Measurements from ENCODE around the gene VWA3B.

VWA3B gene

DNA sequence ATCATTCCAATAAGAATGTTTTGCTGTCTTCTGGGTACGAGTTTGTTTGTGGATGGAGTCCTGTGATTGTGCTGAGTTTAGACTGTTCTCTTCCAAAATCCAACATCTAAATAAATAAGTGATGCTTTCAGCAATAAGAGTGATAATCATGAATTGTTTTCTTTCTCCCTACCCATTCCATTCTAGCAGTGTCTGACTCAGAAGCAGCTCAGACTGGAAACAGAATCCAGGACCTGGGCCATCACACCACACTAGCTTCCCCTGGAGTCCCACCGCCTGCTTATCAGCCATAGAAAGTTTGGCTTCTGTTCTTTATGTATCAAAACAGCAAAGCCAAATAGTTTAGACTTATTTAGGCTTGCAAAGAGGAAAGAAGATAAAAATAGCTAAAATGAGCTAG, 182.9 kb downstream of the VWA3B start:
- Histone ChIP-seq H3K27me3 (ENCODE audit: insufficient read depth, low read length, poor library complexity) (no peaks in the 10 kb centered on the region), H3K79me2 (ENCODE audit: control insufficient read depth, insufficient read depth, low read length) (no peaks in the 10 kb centered on the region), H3K56ac (ENCODE audit: low read length) (no peak overlapping the region), H2BK120ac (ENCODE audit: low read depth, low read length) (no peak overlapping the region), H2BK15ac (replicated peaks; ENCODE audit: low read depth) (peak overlapping the region; percentile 85), H3K4ac (ENCODE audit: low read depth, low read length) (no peak overlapping the region), H3K4me1 (ENCODE audit: control insufficient read depth, low read depth, low read length) (no peaks in the 10 kb centered on the region), H3K23ac (ENCODE audit: low read length) (no peak overlapping the region), H4K8ac (ENCODE audit: low read depth, low read length) (no peak overlapping the region), H3K4me3 (ENCODE audit: low read length) (no peak overlapping the region), H4K5ac (ENCODE audit: low read length) (no peak overlapping the region), H3K27ac (ENCODE audit: low read depth, low read length) (no peak overlapping the region), H2BK5ac (ENCODE audit: low read length) (no peak overlapping the region), H3K18ac (ENCODE audit: low read length) (peak overlapping the region; percentile 69), H3K4me2 (ENCODE audit: low read length) (no peak overlapping the region), H2AK5ac (ENCODE audit: low read length) (no peak overlapping the region), H3K79me1 (ENCODE audit: low read length) (no peaks in the 10 kb centered on the region), H3K9ac (ENCODE audit: low read length) (no peak overlapping the region), H3K36me3 (ENCODE audit: control insufficient read depth, insufficient read depth, low read length) (no peaks in the 10 kb centered on the region)
- no CpG with 5 or more reads among the region's 2 CpGs for WGBS (ENCODE audit: extremely low coverage, insufficient coverage, low lambda C conversion rate)
- peak; percentile 15 for DNase-seq

DNA sequence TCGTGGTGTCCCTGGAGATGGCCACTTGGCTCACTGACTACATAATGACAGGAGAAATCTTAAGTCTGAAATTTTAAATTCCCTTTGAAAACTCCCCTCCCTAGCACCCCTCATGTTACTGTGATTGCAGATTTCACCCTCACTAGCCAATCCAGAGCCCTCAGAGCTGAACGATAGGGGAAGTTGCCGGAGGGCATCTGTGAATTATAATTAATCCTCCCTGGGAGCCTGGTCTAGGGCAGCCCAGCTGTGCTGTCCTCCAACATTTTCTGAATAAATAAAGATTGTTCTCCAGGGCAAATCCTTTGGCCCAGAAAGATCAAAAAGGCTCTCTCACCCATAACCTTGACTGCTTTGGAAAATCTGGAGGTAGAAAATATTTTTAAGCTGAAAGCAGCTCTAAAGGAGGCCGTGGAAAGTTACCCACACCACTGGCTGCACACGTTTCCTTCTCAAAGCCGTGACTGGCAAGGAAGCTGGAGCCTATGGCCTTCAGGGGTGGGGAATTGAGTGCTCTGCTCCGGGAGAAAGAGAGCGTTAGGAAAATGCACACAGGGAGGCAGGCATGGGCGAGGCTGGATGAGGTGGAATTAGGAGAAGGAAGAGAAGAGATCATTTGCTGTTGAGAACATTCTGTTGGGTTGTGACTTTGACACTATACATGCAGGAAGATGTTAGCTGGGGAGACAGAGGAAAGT, 190.3 kb downstream of the VWA3B start:
- no peaks in the 10 kb centered on the region for H3K27me3 ChIP-seq (ENCODE audit: insufficient read depth, low read length, poor library complexity)
- no peak overlapping the region for H4K8ac ChIP-seq (ENCODE audit: low read depth, low read length)
- no peak overlapping the region for H2BK120ac ChIP-seq (ENCODE audit: low read depth, low read length)
- no peak overlapping the region for H3K23ac ChIP-seq (ENCODE audit: low read length)
- H3K56ac ChIP-seq (ENCODE audit: low read length), result no peak overlapping the region
- no peak overlapping the region for H3K9ac ChIP-seq (ENCODE audit: low read length)
- DNase-seq, result no peak
- H2BK15ac ChIP-seq (replicated peaks; ENCODE audit: low read depth), result no peak overlapping the region
- no peak overlapping the region for H3K4ac ChIP-seq (ENCODE audit: low read depth, low read length)
- no peak overlapping the region for H4K5ac ChIP-seq (ENCODE audit: low read length)
- H2AK5ac ChIP-seq (ENCODE audit: low read length), result no peak overlapping the region
- H3K36me3 ChIP-seq (ENCODE audit: control insufficient read depth, insufficient read depth, low read length), result no peaks in the 10 kb centered on the region
- no peak overlapping the region for H3K4me3 ChIP-seq (ENCODE audit: low read length)
- H3K79me1 ChIP-seq (ENCODE audit: low read length), result no peaks in the 10 kb centered on the region
- H2BK5ac ChIP-seq (ENCODE audit: low read length), result no peak overlapping the region
- H3K4me1 ChIP-seq (ENCODE audit: control insufficient read depth, low read depth, low read length), result peaks cover 5% of the 10 kb centered on the region
- H3K79me2 ChIP-seq (ENCODE audit: control insufficient read depth, insufficient read depth, low read length), result no peaks in the 10 kb centered on the region
- no peak overlapping the region for H3K18ac ChIP-seq (ENCODE audit: low read length)
- WGBS (ENCODE audit: extremely low coverage, insufficient coverage, low lambda C conversion rate), result no CpG with 5 or more reads among the region's 9 CpGs
- H3K27ac ChIP-seq (ENCODE audit: low read depth, low read length), result no peak overlapping the region
- H3K4me2 ChIP-seq (ENCODE audit: low read length), result no peak overlapping the region

DNA sequence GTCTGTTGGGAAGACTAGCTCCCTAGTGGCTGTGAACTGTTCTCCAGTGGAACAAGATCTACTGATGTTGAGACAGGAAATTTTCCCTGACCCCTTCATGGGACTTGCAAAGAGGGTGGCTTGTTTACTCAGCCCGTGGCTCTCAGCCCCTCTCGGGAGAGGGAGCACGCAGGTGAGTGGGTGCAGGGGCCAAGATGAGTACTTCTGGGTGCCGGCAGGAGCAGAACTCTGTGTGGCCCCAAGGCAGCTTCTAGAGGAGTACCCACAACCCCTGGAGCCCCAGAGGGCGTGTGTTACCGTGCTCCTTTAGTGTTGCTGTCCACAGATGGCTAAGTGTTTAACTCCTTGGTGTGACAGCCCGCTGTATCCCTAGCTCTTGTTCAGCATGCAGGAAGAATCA, 191.1 kb downstream of the VWA3B start:
- H4K5ac ChIP-seq (ENCODE audit: low read length), result no peak overlapping the region
- H2BK5ac ChIP-seq (ENCODE audit: low read length), result no peak overlapping the region
- H3K4me3 ChIP-seq (ENCODE audit: low read length), result no peak overlapping the region
- H4K8ac ChIP-seq (ENCODE audit: low read depth, low read length), result no peak overlapping the region
- no peak overlapping the region for H3K9ac ChIP-seq (ENCODE audit: low read length)
- no peak overlapping the region for H2BK15ac ChIP-seq (replicated peaks; ENCODE audit: low read depth)
- no peak overlapping the region for H3K56ac ChIP-seq (ENCODE audit: low read length)
- no peak overlapping the region for H3K4ac ChIP-seq (ENCODE audit: low read depth, low read length)
- H3K23ac ChIP-seq (ENCODE audit: low read length), result no peak overlapping the region
- H3K18ac ChIP-seq (ENCODE audit: low read length), result no peak overlapping the region
- H3K79me1 ChIP-seq (ENCODE audit: low read length), result no peaks in the 10 kb centered on the region
- no peaks in the 10 kb centered on the region for H3K36me3 ChIP-seq (ENCODE audit: control insufficient read depth, insufficient read depth, low read length)
- no peaks in the 10 kb centered on the region for H3K27me3 ChIP-seq (ENCODE audit: insufficient read depth, low read length, poor library complexity)
- no peak overlapping the region for H2BK120ac ChIP-seq (ENCODE audit: low read depth, low read length)
- no peak for DNase-seq
- H3K4me1 ChIP-seq (ENCODE audit: control insufficient read depth, low read depth, low read length), result peaks cover 5% of the 10 kb centered on the region
- H3K79me2 ChIP-seq (ENCODE audit: control insufficient read depth, insufficient read depth, low read length), result no peaks in the 10 kb centered on the region
- H2AK5ac ChIP-seq (ENCODE audit: low read length), result no peak overlapping the region
- H3K27ac ChIP-seq (ENCODE audit: low read depth, low read length), result no peak overlapping the region
- no peak overlapping the region for H3K4me2 ChIP-seq (ENCODE audit: low read length)
- no CpG with 5 or more reads among the region's 7 CpGs for WGBS (ENCODE audit: extremely low coverage, insufficient coverage, low lambda C conversion rate)

DNA sequence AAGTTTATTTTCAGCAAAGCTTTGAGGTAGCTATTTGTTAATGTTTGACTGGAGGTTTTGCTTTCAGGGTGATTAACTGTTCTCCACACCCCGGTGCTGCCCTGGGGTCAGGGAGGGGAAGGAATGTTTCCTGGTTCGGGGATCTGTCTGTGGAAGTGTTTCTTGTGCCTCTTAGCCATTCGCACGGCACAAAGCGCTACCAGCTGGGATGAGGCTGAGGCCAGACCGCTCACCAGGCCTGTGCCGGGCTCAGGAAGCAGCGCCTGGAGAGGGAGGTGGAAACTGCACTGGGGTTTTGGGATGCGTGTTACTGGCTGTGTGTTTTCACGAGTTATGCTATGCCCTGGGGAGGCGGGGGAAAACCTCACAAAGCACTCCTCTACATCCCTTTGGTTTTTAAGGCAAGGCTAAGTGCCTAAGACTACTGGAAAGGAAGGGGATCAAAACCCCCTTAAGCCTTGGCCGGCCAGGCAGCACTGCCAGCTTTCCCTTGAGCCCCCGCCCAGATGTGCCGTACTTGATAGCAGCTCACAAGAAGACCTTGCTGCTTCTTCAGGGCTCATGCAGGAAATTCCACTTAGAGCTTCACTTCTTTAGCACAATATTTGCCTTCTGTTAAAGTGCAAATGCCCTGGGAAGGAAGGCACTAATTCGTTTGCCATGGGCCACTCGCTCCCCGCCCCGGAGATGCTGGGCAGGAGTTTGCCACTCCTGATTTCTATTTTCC, 193.6 kb downstream of the VWA3B start:
- H3K4me2 ChIP-seq (ENCODE audit: low read length), result no peak overlapping the region
- peaks cover 5% of the 10 kb centered on the region for H3K4me1 ChIP-seq (ENCODE audit: control insufficient read depth, low read depth, low read length)
- H3K79me2 ChIP-seq (ENCODE audit: control insufficient read depth, insufficient read depth, low read length), result no peaks in the 10 kb centered on the region
- no peak overlapping the region for H4K5ac ChIP-seq (ENCODE audit: low read length)
- H3K4ac ChIP-seq (ENCODE audit: low read depth, low read length), result no peak overlapping the region
- no peak overlapping the region for H4K8ac ChIP-seq (ENCODE audit: low read depth, low read length)
- peak; percentile 55 for DNase-seq
- H2BK15ac ChIP-seq (replicated peaks; ENCODE audit: low read depth), result no peak overlapping the region
- H3K36me3 ChIP-seq (ENCODE audit: control insufficient read depth, insufficient read depth, low read length), result no peaks in the 10 kb centered on the region
- H3K23ac ChIP-seq (ENCODE audit: low read length), result no peak overlapping the region
- H3K18ac ChIP-seq (ENCODE audit: low read length), result no peak overlapping the region
- peak overlapping the region; percentile 73 for H3K56ac ChIP-seq (ENCODE audit: low read length)
- no peak overlapping the region for H3K27ac ChIP-seq (ENCODE audit: low read depth, low read length)
- H3K79me1 ChIP-seq (ENCODE audit: low read length), result no peaks in the 10 kb centered on the region
- WGBS (ENCODE audit: extremely low coverage, insufficient coverage, low lambda C conversion rate), result no CpG with 5 or more reads among the region's 18 CpGs
- H3K27me3 ChIP-seq (ENCODE audit: insufficient read depth, low read length, poor library complexity), result no peaks in the 10 kb centered on the region
- H2AK5ac ChIP-seq (ENCODE audit: low read length), result no peak overlapping the region
- no peak overlapping the region for H2BK120ac ChIP-seq (ENCODE audit: low read depth, low read length)
- H3K9ac ChIP-seq (ENCODE audit: low read length), result no peak overlapping the region
- H2BK5ac ChIP-seq (ENCODE audit: low read length), result peak overlapping the region; percentile 31
- no peak overlapping the region for H3K4me3 ChIP-seq (ENCODE audit: low read length)

DNA sequence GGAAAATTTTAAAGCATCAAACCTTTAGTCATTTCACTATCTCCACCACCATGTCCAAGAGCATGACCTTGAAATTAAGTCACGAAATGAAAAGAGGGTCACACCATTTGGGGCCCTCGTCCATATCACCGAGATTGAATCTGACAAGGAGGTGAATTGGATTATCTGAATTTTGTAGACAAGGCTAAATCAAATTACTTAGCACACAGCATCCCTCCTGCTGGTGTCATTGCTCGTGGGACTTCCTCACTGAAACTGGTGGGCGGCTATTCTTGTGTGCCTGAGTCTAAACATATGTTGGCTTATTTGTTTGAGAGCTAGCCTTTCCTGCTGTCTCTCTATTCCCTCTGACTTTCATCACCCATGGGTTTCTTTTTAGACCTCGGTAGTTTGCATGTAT, 194.6 kb downstream of the VWA3B start:
- Histone ChIP-seq H3K4ac (ENCODE audit: low read depth, low read length) (no peak overlapping the region), H2BK5ac (ENCODE audit: low read length) (no peak overlapping the region), H2BK120ac (ENCODE audit: low read depth, low read length) (no peak overlapping the region), H3K4me1 (ENCODE audit: control insufficient read depth, low read depth, low read length) (peaks cover 5% of the 10 kb centered on the region), H3K79me1 (ENCODE audit: low read length) (no peaks in the 10 kb centered on the region), H4K5ac (ENCODE audit: low read length) (no peak overlapping the region), H3K4me3 (ENCODE audit: low read length) (no peak overlapping the region), H3K79me2 (ENCODE audit: control insufficient read depth, insufficient read depth, low read length) (no peaks in the 10 kb centered on the region), H3K56ac (ENCODE audit: low read length) (no peak overlapping the region), H3K23ac (ENCODE audit: low read length) (no peak overlapping the region), H2AK5ac (ENCODE audit: low read length) (no peak overlapping the region), H3K27ac (ENCODE audit: low read depth, low read length) (no peak overlapping the region), H2BK15ac (replicated peaks; ENCODE audit: low read depth) (no peak overlapping the region), H3K27me3 (ENCODE audit: insufficient read depth, low read length, poor library complexity) (no peaks in the 10 kb centered on the region), H3K36me3 (ENCODE audit: control insufficient read depth, insufficient read depth, low read length) (no peaks in the 10 kb centered on the region), H3K4me2 (ENCODE audit: low read length) (no peak overlapping the region), H3K9ac (ENCODE audit: low read length) (no peak overlapping the region), H3K18ac (ENCODE audit: low read length) (no peak overlapping the region), H4K8ac (ENCODE audit: low read depth, low read length) (no peak overlapping the region)
- WGBS (ENCODE audit: extremely low coverage, insufficient coverage, low lambda C conversion rate), result no CpG with 5 or more reads among the region's 6 CpGs
- peak; percentile 32 for DNase-seq
